ENCODE results near the gene CLSTN1.
"Not testable (repeated sequence)": the region's sequence is repeated elsewhere in the genome, so short reads cannot be mapped to it uniquely, and the experiment has no call there.

CLSTN1 gene

DNA sequence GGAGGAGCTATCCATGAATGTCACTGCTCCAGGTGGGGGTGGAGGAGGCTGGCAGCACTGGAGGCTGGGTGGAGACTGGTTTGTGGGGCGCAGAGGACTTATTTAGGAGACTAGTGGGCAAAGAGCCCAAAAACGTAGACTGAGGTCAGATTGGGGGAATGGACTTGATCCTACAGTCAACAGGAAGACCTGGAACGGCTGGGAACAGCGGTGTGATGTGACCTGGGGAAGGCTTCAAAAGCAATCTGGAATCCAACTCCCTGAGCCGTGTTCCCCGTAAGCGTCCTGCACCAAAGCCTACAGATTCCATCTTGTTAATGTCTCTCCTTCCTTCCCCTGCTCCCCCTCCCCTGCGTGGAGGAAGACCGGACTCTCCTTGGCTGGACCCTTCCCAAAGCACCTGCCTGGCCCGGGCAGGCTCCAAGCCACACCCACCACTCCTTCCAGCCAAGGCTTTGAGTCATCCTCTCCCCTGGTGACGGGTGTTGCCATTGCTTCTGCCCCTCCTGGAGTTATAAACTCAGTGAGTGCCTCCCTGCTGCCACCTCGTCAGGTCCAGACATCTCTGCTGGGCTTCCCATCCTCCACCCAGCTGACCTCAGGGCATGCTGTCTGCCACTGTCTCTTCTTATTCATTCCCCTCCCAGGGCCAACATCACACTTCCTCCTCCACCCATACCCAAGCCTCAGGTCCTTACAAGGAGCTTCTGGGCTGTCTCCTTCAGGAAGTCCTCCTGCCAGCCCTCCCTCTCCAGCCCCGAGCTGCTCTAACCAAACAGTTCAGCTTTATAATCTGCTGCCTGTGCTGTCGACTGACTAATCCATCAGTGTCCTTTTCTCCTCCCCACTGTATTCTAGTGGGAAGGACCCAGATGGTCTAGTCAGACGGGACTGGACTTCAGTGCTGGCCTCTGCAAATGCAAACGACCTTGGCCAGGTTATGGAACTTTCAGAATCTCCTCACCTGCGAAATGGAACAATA is 1.6 kb upstream of the CLSTN1 start:
- DNase-seq, result peak; percentile 68 to 74

GRCh38 chr1:9824702-9825089 is 931 bp upstream of the CLSTN1 start:
- no peak for DNase-seq

DNA sequence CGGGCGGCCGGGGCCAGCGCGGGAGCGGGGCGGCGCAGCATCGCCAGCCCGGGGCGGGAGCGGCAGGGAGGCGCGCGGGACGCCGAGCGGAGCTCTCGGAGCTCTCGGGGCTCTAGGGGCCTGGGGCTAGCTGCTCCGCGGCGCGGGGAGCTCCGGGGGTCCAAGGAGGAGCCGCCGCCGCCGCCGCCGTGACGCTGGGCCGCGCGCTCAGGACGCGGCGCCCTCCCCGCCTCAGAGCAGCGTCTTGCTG is 147 bp downstream of the CLSTN1 start:
- no peak for DNase-seq

DNA sequence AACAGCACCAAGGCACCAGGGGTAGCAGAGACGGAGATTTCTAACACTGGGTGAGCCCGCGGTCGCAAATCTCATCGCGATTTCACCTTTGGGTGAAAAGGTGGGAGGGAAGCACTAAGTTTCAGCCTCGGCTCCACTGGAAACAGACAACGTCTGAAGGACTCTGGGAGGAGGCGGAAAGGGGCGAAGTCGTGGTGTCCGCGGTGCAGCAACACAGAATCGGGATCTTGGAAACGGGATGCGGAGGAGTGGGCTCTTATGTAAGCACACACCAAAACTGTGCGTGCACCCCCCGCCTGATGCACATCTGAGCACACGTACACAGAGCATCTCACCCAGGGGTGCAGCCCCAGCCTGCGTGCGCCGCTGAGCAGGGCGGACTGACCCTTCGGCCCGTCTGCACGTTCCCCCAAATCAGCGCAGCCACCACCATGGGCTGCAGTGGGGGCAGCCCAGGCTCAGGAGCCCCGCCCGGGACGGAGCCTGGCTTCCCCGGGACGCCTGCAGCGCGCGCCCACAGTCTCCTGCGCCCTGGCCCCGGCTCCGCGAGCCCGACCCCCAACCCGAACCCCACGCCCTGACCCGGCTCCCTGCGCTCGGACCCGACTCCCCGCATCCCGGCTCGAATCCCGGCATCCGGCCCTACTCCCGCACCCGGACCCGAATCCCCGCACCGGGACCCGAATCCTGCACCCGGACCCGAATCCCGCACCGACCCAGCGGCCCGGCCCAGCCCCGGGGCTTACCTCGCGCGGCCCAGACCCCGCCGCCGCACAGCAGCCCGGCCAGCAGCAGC is 670 bp downstream of the CLSTN1 start:
- peak; percentile 21 to 43 for DNase-seq

GRCh38 chr1:9822490-9822889 is 1.3 kb downstream of the CLSTN1 start:
- no peak for DNase-seq

GRCh38 chr1:9821710-9822109 is 2.1 kb downstream of the CLSTN1 start:
- DNase-seq, result no peak

DNA sequence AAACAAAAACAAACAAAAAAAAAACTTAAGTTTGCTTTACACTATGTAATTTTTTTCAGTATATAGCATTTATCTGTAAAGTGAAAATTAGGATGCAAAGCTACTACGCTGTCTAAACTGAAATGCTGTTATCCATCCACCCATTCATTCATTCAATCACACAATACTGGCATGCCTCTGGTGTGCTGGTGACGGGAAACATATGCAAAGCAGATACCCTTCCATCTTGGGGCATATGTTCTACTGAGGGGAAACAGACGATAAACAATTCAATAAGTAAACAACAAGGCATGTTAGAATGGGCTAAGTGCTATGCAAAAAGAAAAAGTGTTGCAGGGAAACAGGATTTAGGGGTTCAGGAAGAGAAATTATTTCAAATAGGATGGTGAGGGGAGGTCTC is 3.2 kb downstream of the CLSTN1 start:
- DNase-seq, result no peak

DNA sequence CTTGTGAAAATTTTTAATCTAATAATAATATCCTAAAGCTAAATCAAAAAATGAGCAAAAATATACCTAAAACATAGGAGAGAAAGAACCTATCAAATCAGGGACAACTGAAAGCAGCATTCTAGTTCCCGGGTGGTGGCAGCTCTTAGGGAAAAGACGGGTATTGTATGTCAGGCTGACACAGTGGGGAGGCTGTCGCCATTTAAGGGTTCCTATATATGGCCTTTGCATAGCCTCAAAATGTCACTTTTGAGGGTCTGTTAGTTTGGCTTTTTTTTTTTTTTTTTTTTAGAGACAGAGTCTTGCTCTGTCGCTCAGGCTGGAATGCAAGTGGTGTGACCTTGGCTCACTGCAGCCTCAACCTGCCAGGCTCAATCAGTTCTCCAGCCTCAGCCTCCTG is 6.0 kb downstream of the CLSTN1 start:
- DNase-seq, result no peak

- DNase-seq, result no peak
Measured at GRCh38 chr1:9816199-9816598, 7.6 kb downstream of the CLSTN1 start.

DNA sequence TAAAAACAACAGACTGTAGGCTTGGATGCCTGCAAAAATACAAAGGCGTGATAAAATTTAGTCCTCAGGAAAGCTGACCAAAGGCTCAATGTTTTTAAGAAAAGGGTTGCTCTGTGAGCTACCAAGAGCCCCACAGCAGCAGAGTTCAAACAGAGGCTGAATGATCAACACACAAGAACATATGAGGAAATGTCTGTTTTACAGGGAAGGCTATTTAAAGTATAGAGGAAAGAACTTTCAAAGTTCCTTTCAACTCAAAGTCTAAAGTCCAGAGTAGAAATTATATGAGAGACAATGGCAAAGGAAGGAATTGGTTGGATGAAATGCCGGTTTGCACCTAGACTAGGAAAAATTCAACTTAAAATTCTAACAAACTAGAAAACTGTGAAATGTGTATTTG is 8.6 kb downstream of the CLSTN1 start:
- peak; percentile 23 to 34 for DNase-seq

DNA sequence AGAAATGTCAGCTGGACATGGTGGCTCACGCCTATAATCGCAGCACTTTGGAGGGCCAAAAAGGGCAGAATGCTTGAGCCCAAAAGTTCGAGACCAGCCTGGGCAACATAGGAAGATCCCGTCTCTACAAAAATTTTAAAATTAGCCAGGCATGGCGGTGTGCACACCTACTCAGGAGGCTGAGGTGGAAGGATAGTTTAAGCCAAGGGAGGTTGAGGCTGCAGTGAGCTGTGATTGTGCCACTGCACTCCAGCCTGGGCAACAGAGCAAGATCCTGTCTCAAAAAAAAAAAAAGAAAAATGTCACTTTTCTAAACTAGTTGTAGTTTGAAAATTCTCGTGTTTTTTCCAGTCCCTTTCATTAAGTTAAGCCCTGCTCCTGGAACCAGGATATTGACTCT is 9.1 kb downstream of the CLSTN1 start:
- no peak for DNase-seq

GRCh38 chr1:9811239-9811966 is 12.4 kb downstream of the CLSTN1 start:
- no peak for DNase-seq

- no peak for DNase-seq
Measured at GRCh38 chr1:9809100-9809510, 14.7 kb downstream of the CLSTN1 start.

DNA sequence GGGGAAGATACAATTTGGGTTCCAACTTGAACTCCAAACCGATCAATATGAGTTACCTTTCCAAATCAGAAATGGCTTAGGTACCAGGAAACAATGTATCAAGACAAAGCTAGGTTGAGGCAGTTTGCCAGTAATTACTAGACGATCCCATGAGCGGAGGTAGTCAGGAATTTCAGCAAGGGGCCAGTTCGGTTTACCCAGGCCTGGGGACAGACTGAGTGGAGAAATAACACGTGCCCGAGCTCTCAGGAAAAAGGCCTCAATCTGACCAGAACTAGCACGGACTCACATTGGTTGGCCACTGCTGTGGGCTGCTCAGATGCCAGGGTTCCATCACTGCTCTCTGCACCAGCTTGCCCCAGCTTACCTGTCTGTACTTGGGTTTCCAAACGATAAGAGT is 15.3 kb downstream of the CLSTN1 start:
- DNase-seq, result no peak

DNA sequence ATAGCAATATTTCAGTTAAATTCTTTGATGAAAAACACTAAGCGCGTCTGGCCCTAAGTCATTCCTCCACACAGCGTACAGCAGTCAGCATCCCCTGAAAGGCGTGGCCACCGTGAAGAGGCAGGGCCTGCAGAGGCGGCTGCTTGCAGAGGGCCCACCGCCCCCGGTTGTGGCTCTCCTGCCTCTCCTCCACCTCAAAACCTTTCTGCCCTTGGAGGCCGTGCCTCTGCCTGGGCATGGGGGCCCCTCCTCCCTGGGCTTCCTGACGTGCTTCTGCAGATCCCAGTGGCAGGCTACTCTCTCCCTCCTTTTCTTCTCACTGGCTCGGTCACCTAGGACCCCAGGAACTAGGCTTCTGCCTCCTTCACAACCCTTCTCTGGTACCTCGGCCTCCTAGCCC is 16.2 kb downstream of the CLSTN1 start:
- no peak for DNase-seq

DNA sequence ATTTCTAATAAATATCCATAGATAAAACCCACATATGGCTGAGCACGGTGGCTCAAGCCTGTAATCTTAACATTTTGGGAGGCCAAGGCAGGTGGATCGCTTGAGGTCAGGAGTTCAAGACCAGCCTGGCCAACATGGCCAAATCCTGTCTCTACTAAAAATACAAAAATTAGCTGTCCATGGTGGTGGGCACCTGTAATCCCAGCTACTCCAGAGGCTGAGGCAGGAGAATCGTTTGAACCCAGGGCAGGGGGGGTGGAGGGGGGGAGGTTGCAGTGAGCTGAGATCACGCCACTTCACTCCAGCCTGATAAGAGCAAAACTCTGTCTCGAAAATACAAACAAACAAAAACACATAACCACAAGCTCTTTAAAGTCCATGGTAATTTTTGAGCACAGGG is 17.8 kb downstream of the CLSTN1 start:
- DNase-seq, result not testable (repeated sequence)

GRCh38 chr1:9805006-9805508 is 18.7 kb downstream of the CLSTN1 start:
- DNase-seq, result no peak

- not testable (repeated sequence) for DNase-seq
Measured at GRCh38 chr1:9803003-9803918, 20.5 kb downstream of the CLSTN1 start.

GRCh38 chr1:9801909-9802308 is 21.9 kb downstream of the CLSTN1 start:
- DNase-seq, result no peak

GRCh38 chr1:9798236-9799130 is 25.3 kb downstream of the CLSTN1 start:
- no peak for DNase-seq

DNA sequence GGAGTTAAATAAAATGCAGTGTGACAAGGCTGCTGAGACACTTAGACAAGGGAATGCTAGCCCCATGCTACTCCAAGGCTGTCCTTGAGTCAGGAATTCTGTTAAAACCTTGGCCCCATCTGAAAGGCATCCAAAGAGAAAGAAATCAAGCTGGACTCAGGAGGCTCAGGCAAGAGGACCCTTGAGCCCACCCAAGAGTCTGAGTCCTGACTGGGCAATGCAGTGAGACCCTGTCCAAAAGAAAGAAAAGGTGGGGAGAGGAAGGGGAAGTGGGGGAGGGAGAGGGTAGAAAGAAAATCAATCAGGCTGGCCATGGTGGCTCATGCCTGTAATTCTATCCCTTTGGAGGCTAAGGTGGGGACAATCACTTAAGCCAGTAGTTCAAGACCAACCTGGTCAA is 26.7 kb downstream of the CLSTN1 start:
- no peak for DNase-seq

Data from Kasumi-1 (cell line).